Epidermal melanocyte (primary cell): ENCODE measurements around the gene TIMM22.
"Not testable (repeated sequence)": the region's sequence is repeated elsewhere in the genome, so short reads cannot be mapped to it uniquely, and the experiment has no call there.

Source experiments
- DNase-seq: peaks from one replicate; pipeline ENCODE4 v3.0.0; 2011; ENCODE audit warnings: low spot score; ENCODE audit not compliant: insufficient read length

The TIMM22 gene

GRCh38 chr17:1038459-1039122 lies 41.7 kb downstream of the TIMM22 start:
- no peak for DNase-seq

GRCh38 chr17:1039123-1039507 lies 42.2 kb downstream of the TIMM22 start:
- DNase-seq, result no peak

- DNase-seq, result peak; percentile 62
Measured at GRCh38 chr17:1039511-1040215, 42.7 kb downstream of the TIMM22 start.

DNA sequence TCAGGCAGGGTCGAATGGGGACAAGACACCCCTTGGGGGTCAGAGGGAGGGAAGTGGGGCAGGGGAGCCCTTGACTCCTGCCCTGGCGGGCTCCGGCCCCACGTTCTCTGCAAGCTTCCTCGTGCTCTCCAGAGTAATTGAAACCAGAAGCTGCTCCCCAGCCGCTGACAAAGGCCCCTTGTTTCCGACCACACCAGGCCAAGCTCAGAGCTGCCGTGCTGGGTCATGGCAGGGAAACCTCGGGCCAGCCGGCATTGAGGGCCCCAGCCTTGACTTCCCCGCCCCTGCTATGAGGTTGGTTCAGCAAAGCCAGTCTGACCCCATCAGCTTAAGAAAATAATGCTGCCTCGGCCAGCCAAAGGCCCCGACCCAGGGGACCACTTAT lies 43.3 kb downstream of the TIMM22 start:
- no peak for DNase-seq

- no peak for DNase-seq
Measured at GRCh38 chr17:1041746-1042145, 44.8 kb downstream of the TIMM22 start.

DNA sequence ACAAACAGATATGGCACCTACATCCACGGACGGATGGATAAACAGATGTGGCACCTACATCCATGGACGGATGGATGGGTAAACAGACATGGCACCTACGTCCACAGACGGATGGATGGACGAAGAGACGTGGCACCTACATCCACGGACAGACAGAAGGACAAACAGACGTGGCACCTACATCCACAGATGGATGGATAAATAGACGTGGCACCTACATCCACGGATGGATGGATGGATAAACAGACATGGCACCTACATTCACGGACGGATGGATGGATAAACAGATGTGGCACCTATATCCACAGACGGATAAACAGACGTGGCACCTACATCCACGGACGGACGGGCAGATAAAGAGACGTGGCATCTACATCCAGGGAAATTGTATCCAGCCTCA lies 45.6 kb downstream of the TIMM22 start:
- DNase-seq, result no peak

- no peak for DNase-seq
Measured at GRCh38 chr17:1043601-1044251, 46.8 kb downstream of the TIMM22 start.

- not testable (repeated sequence) for DNase-seq
Measured at GRCh38 chr17:1044387-1045009, 47.6 kb downstream of the TIMM22 start.

- no peak for DNase-seq
Measured at GRCh38 chr17:1045456-1045855, 48.5 kb downstream of the TIMM22 start.

- DNase-seq, result no peak
Measured at GRCh38 chr17:1047177-1047878, 50.4 kb downstream of the TIMM22 start.

DNA sequence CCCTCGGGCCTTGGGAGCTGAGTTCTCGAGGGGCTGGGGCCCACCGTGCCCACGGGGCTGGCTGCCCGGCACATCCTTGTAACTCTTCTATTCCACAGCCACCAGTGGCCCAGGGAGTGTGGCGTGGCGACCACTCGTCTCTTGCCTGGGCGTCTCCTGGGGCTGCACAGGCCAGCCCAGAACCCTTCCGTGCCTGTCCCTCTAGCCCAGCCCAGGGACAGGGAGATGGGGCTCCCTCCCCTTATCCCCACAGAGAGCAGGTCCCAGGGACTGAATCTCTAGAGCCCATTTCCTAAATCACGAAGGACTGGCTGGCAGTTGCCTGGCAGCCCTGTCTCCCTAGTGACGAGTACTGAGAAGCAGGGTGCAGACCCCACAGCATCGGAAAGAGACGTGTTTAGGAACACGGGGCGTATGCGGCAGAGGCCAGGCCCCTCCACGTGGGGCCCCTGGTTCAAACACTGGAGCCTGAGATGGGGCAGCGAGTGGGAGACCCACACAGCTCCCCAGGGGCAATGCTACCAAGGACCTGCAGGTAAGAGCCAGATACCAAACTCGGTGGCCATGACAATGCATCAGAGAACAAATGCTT lies 51.0 kb downstream of the TIMM22 start:
- no peak for DNase-seq

GRCh38 chr17:1048516-1049115 lies 51.7 kb downstream of the TIMM22 start:
- DNase-seq, result not testable (repeated sequence)

DNA sequence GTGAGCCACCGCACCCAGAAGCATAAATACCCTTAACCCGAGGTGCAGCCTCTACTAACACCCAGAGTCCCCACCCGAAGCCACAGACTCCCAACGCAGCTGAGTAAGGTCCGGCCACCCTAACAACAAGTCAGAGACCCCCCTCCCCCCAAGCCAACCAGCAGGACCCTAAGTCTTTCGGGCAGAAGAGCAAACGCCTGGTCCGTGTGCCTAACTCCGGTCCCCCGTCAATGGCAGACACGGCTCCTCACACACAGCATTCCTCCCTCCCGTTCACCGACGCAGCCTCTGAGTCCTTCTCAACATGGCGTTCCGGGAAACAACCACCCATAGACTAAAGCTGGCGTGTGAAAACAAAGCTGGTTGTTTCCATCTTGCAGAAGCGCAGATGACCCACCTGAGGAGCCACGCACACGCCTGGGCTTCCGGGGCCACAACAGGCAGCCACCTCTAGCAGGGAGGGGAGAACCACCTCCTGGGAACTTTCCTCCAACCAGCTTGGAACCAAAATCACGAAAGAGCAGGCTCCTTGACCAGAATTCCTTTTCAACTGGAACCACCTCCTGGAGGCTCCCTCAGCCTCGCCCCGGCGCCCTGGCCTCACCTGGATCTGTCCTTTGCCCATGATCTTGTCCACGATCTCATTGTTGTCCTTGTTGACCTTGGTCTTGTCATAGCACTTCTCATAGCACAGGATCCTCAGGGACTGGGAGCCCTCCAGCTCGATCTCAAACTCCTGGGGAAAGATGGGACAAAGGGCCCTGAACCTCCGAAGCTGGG lies 52.7 kb downstream of the TIMM22 start:
- no peak for DNase-seq

DNA sequence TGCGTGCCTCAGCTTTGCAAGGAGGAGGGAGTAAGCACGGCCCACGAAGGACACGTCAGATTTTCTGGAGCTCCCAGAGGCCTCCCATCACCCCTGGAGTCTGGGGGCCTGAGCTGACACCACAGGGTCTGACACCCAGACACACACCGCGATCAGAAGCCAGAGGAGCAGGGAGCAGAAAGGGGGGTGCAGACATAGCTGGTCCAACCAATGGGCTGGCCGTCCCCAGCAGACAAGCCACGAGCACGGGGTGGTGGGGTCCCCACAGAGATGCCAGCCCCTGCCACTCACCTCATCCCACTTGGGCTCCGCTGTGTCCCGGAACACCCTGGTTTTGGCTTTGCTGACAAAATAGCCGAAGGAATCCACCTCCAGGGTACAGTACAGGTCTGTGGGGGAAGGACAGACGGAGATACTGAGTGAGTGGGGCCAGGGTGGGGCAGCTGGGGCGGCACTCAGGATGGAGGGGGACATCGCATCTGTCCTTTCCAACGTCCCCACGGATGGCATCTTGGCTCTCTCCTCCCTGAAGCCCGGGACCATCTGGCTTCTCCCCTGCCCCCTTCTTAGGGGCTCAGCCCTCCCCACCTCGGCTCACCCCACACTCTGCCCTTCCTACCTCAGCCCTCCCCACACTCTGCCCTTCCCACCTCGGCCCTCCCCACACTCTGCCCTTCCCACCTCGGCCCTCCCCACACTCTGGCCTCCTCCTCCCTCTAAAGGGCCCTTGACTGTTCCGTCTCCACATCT lies 53.5 kb downstream of the TIMM22 start:
- no peak for DNase-seq

DNA sequence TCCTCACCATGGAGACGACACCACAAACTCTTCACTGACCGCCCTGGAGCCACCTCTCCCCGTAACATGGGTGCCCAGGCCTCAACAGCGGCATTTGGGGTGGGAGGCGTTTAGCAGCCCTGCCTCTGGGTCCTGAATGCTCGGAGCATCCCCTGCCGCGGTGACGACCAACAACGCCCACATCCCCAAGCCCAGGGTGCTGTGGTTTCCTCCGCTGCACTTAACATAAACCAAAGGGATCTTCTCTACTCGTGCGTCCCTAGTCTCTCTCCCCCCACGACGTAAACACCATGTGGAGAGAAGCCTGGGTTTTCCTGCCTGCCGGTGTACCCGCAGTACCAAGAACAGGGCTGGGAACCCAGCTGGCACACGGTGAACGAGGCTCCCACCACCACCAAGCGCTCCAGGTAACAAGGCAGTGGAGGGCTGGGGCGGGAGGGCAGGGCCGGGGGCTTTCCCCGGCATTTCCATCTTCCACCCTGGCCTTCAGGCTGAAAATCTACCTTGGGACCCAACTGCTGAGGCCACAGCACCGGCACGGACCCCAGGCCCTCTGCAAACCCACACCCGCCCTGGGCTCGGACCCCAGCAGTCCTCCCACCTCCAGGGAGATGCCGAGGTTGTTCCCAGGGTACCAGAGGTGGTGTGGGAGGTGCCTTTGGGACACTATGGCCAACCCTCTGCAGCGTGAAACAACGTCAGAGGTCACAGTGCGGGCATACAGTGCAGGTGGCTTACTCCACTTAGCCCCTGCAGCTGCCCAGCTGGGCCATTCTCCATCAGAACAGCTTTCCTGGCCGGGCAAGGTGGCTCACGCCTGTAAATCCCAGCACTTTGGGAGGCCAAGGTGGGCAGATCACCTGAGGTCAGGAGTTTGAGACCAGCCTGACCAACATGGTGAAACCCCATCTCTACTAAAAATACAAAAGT lies 54.3 kb downstream of the TIMM22 start:
- DNase-seq, result no peak
